ENCODE data around the gene SMARCA2.

DNA sequence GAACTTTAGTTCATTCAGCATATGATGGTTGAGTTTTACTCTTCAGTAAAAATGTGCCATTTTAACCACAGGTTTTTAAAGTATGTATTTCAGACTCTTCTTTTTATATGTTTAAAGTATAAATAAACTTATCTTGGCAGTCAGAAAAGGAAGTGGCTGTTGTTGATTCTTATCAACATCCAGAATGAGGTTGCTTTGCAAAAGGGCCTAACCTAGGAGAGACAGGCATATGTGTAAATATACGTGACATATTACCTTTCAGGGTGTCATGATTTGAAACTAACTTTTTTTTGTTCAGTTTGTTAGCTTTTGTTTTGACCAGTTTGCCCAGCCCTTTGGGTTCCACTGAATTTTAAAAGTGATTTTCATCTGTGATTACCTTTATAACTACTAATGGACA is 7.4 kb downstream of the SMARCA2 start:
- TF ChIP-seq, protein P1, sequence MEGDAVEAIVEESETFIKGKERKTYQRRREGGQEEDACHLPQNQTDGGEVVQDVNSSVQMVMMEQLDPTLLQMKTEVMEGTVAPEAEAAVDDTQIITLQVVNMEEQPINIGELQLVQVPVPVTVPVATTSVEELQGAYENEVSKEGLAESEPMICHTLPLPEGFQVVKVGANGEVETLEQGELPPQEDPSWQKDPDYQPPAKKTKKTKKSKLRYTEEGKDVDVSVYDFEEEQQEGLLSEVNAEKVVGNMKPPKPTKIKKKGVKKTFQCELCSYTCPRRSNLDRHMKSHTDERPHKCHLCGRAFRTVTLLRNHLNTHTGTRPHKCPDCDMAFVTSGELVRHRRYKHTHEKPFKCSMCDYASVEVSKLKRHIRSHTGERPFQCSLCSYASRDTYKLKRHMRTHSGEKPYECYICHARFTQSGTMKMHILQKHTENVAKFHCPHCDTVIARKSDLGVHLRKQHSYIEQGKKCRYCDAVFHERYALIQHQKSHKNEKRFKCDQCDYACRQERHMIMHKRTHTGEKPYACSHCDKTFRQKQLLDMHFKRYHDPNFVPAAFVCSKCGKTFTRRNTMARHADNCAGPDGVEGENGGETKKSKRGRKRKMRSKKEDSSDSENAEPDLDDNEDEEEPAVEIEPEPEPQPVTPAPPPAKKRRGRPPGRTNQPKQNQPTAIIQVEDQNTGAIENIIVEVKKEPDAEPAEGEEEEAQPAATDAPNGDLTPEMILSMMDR (conservative IDR thresholded peaks at IDR 0.05; ENCODE audit: low read depth, low read length), result no peak
- TF ChIP-seq EZH2 (IDR thresholded peaks at IDR 0.05; ENCODE audit: low read length, unreplicated experiment), result no peak
- no peak for TF ChIP-seq EZH2phosphoT487 (IDR thresholded peaks at IDR 0.05; ENCODE audit: borderline replicate concordance, low read length)

Measured in PC-3 (cell line).